Measurements from ENCODE around the gene PKNOX1. TPM values are rescaled to one million over a fixed set of nuclear protein-coding genes. Genes with fewer than 3 reads are reported as not detected.

PKNOX1 gene
- total and polyA plus RNA-seq, 9 of the 15 experiments (the other 6 are each of a cell fraction or from before 2014, with no cell fraction given): 8.8 to 25.9 (median 13.2) TPM

DNA sequence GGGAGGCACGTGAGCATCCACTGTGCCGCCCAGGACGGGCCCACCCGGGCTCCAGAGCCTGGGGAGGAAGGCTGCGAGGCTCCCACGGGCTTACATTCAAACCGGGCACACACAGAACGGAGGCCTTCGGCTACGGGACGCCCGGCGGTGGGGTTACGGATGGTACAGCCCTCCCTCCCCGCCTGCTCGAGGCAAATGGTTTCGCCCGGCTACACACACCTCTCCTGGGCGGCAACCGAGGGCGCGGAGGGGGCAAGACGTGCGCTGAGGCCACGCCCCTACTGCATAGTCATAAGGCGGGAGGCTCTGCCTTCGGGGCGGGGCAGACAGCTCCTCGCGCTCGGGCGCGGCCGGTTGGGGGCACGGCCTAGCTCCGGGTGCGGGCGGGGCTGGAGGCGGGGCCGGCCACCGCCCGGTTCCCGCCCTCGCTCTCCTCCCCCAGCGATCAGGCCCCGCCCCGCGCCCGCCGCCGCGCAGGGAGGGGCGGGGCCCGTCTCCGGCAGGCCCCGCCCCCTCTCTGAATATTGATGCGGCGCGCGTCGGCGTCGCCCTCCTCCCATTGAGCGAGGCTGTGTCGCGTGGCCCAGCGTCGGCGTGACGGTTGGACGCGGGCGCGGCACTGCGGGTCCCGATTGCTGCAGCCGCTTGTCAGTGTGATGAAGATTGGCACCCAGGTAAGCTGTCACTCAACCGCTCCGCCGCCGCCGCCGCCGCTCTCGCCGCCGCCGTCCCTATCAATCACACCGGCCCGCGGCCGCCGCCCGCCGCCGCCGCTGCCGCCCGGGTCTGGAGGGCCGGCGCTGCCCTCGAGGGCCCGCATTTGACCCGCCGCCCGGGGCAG lies at the start of gene PKNOX1 (continued):
- TF ChIP-seq, protein P1, sequence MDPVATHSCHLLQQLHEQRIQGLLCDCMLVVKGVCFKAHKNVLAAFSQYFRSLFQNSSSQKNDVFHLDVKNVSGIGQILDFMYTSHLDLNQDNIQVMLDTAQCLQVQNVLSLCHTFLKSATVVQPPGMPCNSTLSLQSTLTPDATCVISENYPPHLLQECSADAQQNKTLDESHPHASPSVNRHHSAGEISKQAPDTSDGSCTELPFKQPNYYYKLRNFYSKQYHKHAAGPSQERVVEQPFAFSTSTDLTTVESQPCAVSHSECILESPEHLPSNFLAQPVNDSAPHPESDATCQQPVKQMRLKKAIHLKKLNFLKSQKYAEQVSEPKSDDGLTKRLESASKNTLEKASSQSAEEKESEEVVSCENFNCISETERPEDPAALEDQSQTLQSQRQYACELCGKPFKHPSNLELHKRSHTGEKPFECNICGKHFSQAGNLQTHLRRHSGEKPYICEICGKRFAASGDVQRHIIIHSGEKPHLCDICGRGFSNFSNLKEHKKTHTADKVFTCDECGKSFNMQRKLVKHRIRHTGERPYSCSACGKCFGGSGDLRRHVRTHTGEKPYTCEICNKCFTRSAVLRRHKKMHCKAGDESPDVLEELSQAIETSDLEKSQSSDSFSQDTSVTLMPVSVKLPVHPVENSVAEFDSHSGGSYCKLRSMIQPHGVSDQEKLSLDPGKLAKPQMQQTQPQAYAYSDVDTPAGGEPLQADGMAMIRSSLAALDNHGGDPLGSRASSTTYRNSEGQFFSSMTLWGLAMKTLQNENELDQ (CRISPR knock-in tag; IDR thresholded peaks at IDR 0.05; ENCODE audit: borderline replicate concordance): no peak
- TF ChIP-seq CEBPG (CRISPR knock-in tag; IDR thresholded peaks at IDR 0.05) (no peak), CEBPG (tag; conservative IDR thresholded peaks at IDR 0.05 in 1 of 2, IDR thresholded peaks at IDR 0.05 in 1 of 2) (no peak), CSDE1 (IDR thresholded peaks at IDR 0.05) (no peak), MTA1 (IDR thresholded peaks at IDR 0.05; ENCODE audit: borderline replicate concordance) (peak; percentile 77), MTA2 (IDR thresholded peaks at IDR 0.05; ENCODE audit: low read depth) (no peak), GATAD2B (IDR thresholded peaks at IDR 0.05; ENCODE audit: borderline replicate concordance) (0 out of 2 replicates have a peak, but pooled peaks have one; percentile 49), HDAC8 (tag; IDR thresholded peaks at IDR 0.05) (no peak), MCM2 (IDR thresholded peaks at IDR 0.05; ENCODE audit: low read depth) (no peak), CAMTA2 (CRISPR knock-in tag; conservative IDR thresholded peaks at IDR 0.05) (no peak), OTX1 (CRISPR knock-in tag; IDR thresholded peaks at IDR 0.05) (0 out of 2 replicates have a peak, but pooled peaks have one; percentile 50), ZNF778 (CRISPR knock-in tag; IDR thresholded peaks at IDR 0.05) (no peak), KLF10 (CRISPR knock-in tag; IDR thresholded peaks at IDR 0.05) (no peak), ZNF57 (CRISPR knock-in tag; IDR thresholded peaks at IDR 0.05) (peak; percentile 77; the same call in 1 of the 2 replicates), GABPB1 (CRISPR knock-in tag; IDR thresholded peaks at IDR 0.05) (peak; percentile 76; the same call in 1 of the 2 replicates), NFE2L1 (tag; IDR thresholded peaks at IDR 0.05; ENCODE audit: borderline replicate concordance, low read depth) (no peak), PRPF4 (IDR thresholded peaks at IDR 0.05; ENCODE audit: insufficient read depth, low read depth, low read length, poor library complexity, severe bottlenecking) (no peak), PCBP1 (IDR thresholded peaks at IDR 0.05; ENCODE audit: low read depth, low read length, poor library complexity, severe bottlenecking) (peak; percentile 92), ZNF584 (CRISPR knock-in tag; IDR thresholded peaks at IDR 0.05; ENCODE audit: low read depth) (no peak), ZNF146 (CRISPR knock-in tag; IDR thresholded peaks at IDR 0.05; ENCODE audit: unreplicated experiment) (no peak)
- TF ChIP-seq, protein P2, sequence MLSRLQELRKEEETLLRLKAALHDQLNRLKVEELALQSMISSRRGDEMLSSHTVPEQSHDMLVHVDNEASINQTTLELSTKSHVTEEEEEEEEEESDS (CRISPR knock-in tag; IDR thresholded peaks at IDR 0.05): no peak
- TF ChIP-seq, protein P3, sequence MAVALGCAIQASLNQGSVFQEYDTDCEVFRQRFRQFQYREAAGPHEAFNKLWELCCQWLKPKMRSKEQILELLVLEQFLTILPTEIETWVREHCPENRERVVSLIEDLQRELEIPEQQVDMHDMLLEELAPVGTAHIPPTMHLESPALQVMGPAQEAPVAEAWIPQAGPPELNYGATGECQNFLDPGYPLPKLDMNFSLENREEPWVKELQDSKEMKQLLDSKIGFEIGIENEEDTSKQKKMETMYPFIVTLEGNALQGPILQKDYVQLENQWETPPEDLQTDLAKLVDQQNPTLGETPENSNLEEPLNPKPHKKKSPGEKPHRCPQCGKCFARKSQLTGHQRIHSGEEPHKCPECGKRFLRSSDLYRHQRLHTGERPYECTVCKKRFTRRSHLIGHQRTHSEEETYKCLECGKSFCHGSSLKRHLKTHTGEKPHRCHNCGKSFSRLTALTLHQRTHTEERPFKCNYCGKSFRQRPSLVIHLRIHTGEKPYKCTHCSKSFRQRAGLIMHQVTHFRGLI (CRISPR knock-in tag; IDR thresholded peaks at IDR 0.05): no peak
- TF ChIP-seq, protein P4, sequence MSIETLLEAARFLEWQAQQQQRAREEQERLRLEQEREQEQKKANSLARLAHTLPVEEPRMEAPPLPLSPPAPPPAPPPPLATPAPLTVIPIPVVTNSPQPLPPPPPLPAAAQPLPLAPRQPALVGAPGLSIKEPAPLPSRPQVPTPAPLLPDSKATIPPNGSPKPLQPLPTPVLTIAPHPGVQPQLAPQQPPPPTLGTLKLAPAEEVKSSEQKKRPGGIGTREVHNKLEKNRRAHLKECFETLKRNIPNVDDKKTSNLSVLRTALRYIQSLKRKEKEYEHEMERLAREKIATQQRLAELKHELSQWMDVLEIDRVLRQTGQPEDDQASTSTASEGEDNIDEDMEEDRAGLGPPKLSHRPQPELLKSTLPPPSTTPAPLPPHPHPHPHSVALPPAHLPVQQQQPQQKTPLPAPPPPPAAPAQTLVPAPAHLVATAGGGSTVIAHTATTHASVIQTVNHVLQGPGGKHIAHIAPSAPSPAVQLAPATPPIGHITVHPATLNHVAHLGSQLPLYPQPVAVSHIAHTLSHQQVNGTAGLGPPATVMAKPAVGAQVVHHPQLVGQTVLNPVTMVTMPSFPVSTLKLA (conservative IDR thresholded peaks at IDR 0.05): peak; percentile 71 to 80

Measured in K562 (cell line).